ENCODE results near the gene ECI1. TPM values are rescaled to one million over a fixed set of nuclear protein-coding genes. Genes with fewer than 3 reads are reported as not detected.

Gene ECI1
- total and polyA plus RNA-seq, 2 of the 13 experiments (the other 11 are each of a cell fraction or from before 2014, with no cell fraction given), result 82.0 to 102 TPM

DNA sequence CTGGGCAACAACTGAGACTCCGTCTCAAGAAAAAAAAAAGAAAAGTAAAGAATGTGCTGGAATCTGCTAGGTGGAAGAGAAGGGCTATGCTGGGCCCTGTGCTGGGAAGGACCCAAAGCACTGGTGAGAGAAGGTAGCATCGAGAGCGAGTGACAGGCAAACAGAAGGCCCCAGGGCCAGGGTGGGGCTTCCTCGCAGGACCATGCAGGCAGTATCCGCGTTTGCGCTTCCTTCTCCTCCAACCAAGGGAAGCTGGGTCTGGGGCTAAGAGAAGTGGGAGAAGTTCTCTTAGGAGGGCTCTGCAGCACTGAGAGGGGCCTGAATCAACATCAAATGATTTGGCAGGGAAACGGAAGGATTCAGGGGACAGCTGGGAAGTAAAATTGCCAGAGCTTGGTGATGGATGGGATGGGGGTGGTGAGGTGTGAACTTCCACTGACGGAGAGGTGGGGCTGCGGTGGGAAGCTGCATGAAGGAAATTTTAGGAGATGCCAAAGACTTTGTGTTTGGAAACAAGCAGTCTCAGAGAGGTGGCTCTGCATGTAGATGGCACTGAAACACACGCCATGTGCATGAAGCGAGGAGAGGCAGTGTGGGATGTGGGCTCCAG is 5.2 kb upstream of the ECI1 start:
- Histone ChIP-seq H3K27me3 (ENCODE audit: control insufficient read depth in 1 of 2, insufficient read depth in 2 of 2, low read length in 2 of 2) (no peaks in the 10 kb centered on the region), H3K4me3 (replicated peaks in 1 of 3; ENCODE audit: insufficient read depth in 1 of 3, low read depth in 2 of 3, low read length in 3 of 3) (no peak overlapping the region), H3K9ac (ENCODE audit: insufficient read depth, low read depth, low read length) (no peak overlapping the region), H3K4me2 (ENCODE audit: low read depth, low read length) (no peak overlapping the region), H4K20me1 (ENCODE audit: insufficient read depth, low read length) (no peaks in the 10 kb centered on the region), H3K36me3 (replicated peaks in 1 of 2; ENCODE audit: control insufficient read depth in 1 of 2, insufficient read depth in 2 of 2, low read length in 2 of 2) (peaks cover 14 to 77% of the 10 kb centered on the region in 2 experiments), H3K9me3 (ENCODE audit: low read length) (no peaks in the 10 kb centered on the region), H2AFZ (ENCODE audit: low read length) (no peak overlapping the region), H3K79me2 (ENCODE audit: insufficient read depth, low read length) (peaks cover 5% of the 10 kb centered on the region), H3K4me1 (ENCODE audit: insufficient read depth, low read length) (peaks cover 16% of the 10 kb centered on the region), H3K27ac (ENCODE audit: extremely low read length, insufficient read depth, low read length) (no peak overlapping the region)
- 95% methylated on average over 12 of the region's 12 CpGs for WGBS (ENCODE audit: low lambda C conversion rate)
- TF ChIP-seq, protein P1, sequence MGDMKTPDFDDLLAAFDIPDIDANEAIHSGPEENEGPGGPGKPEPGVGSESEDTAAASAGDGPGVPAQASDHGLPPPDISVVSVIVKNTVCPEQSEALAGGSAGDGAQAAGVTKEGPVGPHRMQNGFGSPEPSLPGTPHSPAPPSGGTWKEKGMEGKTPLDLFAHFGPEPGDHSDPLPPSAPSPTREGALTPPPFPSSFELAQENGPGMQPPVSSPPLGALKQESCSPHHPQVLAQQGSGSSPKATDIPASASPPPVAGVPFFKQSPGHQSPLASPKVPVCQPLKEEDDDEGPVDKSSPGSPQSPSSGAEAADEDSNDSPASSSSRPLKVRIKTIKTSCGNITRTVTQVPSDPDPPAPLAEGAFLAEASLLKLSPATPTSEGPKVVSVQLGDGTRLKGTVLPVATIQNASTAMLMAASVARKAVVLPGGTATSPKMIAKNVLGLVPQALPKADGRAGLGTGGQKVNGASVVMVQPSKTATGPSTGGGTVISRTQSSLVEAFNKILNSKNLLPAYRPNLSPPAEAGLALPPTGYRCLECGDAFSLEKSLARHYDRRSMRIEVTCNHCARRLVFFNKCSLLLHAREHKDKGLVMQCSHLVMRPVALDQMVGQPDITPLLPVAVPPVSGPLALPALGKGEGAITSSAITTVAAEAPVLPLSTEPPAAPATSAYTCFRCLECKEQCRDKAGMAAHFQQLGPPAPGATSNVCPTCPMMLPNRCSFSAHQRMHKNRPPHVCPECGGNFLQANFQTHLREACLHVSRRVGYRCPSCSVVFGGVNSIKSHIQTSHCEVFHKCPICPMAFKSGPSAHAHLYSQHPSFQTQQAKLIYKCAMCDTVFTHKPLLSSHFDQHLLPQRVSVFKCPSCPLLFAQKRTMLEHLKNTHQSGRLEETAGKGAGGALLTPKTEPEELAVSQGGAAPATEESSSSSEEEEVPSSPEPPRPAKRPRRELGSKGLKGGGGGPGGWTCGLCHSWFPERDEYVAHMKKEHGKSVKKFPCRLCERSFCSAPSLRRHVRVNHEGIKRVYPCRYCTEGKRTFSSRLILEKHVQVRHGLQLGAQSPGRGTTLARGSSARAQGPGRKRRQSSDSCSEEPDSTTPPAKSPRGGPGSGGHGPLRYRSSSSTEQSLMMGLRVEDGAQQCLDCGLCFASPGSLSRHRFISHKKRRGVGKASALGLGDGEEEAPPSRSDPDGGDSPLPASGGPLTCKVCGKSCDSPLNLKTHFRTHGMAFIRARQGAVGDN (CRISPR knock-in tag; IDR thresholded peaks at IDR 0.05), result no peak
- TF ChIP-seq PLRG1 (conservative IDR thresholded peaks at IDR 0.05), result no peak
- TF ChIP-seq NBN (conservative IDR thresholded peaks at IDR 0.05), result no peak
- no peak for TF ChIP-seq ZNF44 (CRISPR knock-in tag; IDR thresholded peaks at IDR 0.05)
- no peak for TF ChIP-seq ZNF841 (CRISPR knock-in tag; IDR thresholded peaks at IDR 0.05; ENCODE audit: borderline replicate concordance)
- TF ChIP-seq ZNF292 (CRISPR knock-in tag; IDR thresholded peaks at IDR 0.05; ENCODE audit: borderline replicate concordance, low read depth), result no peak
- no peak for TF ChIP-seq NFYC (CRISPR knock-in tag; IDR thresholded peaks at IDR 0.05)
- no TSS peak for BruUV-seq (replicated peaks)
- ATAC-seq (no peak), FAIRE-seq (no peak), DNase-seq (ENCODE audit: low spot score) (no peak)
- POLR2A ChIA-PET, result interaction anchor here (1.3 kb wide), 1 partner anchor 30 kb away, joined by 3 read pairs; no protein-coding TSS in a partner anchor
- in situ Hi-C loops (cut with HindIII; ENCODE audit: extremely low pct_ligation_motif_present, low pct_unique_long_range_greater_than_20kb) (no loop called here), intact Hi-C loops (cut with micrococcal nuclease; ENCODE audit: unreplicated experiment) (no loop called here)
- CTCF ChIA-PET (ENCODE audit: low intra/inter-chr PET ratio, low total read pairs), result no interaction called here

All from HepG2 (cell line).